HG02943 (cell line): ENCODE results near the gene CRB1.

ENCODE experiments used
- ATAC-seq: cut with Tn5 transposase; IDR thresholded peaks from one replicate; pipeline ENCODE4 v1.9.1; 2021; ENCODE audit warnings: mild to moderate bottlenecking, low read depth, moderate library complexity; ENCODE audit not compliant: unreplicated experiment

CRB1 gene

GRCh38 chr1:197342044-197342565 lies 74.1 kb downstream of the CRB1 start:
- ATAC-seq = no peak

GRCh38 chr1:197342669-197343068 lies 74.6 kb downstream of the CRB1 start:
- ATAC-seq = no peak

DNA sequence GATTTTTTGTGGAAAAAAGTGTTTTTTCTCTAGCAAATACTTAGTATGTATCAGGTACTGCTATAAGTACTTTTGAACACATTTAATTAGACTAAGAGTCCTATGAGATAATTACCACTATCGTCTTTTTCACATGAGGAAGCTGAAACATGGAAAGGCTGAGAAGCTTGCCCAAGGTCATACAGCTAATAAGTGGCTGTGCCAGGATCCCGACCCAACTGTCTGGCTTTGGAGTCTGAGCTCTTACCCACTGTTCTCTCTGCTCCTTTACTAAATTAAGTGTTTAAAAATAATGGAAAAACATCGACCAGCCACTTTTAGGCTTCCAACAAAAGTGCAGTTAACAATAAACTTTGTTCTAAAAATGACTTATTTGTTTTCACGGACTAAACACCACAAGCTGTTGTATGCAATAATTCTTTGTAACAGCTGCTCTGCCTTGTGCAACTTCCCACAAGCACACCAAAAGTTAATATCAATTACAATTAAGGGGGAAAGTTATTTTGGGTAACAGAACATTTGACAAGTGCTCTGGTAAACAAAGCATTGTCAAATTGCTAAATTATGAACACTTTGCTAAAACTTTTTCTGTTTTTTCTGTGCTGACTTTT lies 75.7 kb downstream of the CRB1 start:
- no peak for ATAC-seq

DNA sequence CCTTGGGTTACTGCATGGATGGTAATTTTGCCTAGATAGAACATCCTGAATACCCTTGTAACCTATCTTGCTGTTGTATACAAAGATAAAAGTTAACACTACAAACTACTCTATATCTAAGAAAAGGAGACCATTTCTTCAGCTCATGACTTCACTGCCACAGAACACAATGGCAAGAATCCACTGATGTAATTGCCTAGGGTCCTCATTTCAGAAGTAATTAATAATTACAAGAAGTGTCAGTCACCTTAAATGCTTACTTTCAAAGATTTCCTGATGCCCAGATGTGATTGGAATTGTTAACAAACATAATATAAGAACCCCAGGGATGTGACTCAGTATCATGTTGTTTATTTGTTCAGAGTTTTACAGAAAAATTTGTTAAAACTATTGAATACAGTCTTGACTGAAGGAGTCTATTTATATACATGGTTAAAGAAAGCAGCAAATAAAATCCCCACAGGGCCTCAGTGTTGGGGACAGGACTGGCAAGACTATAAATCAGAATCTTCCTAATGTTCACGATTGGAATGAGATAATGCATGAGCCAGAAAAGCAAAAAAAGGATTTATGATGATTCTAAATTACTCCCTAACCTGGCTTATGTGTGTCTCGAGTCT lies 83.9 kb downstream of the CRB1 start:
- ATAC-seq = no peak

DNA sequence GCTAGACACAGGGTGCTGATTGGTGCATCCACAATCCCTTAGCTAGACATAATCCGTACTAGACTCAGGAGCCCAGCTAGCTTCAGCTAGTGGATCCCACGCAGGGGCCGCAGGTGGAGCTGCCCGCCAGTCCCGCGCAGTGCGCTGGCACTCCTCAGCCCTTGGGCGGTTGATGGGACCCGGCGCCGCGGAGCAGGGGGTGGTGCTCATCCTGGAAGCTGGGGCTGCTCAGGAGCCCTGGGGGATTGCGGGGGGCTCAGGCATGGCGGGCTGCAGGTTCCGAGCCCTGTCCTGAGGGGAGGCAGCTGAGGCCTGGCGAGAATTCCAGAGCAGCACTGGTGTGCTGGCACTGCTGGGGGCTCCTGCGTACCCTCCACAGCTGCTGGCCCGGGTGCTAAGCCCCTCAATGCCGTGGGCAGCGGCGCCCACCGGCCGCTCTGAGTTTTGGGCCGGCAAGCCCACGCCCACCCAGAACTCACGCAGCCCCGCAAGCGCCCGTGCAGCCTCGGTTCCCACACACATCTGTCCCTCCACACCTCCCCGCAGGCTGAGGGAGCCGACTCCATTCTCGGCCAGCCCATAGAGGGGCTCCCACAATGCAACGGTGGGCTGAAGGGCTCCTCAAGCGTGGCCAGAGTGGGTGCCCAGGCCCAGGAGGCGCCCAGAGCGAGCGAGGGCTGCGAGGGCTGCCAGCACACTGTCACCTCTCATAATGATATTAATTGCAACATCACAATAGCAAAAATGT lies 87.4 kb downstream of the CRB1 start:
- no peak for ATAC-seq

DNA sequence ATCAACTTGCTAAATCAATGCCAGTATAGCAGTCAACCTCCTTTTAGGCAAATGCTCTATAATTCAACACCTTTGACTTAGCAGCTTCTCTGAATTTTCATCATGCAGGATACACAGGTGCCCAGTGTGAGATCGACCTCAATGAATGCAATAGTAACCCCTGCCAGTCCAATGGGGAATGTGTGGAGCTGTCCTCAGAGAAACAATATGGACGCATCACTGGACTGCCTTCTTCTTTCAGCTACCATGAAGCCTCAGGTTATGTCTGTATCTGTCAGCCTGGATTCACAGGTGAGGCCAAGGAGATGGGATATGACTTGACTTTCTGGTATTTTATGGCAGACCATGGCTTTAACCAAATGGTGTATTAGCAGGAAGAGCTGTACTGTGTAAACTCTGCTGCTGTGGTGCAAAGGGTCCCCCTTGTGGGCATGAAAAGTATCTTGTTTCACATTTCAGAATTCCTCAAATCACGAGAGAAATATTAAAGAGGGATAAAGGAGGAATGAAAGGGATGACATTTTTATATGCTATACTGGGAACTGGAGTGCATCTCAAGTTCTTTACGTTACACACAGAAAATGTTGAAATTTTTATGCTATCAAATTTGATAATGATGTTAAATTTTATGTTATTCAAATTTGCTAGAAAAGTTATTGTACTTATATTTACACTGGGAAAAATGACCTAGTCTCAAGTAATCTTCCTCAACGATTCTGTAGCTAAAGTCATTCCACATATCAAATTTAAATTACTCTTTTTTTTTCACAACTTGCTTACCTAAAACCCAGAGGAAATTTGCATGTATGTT lies 88.9 kb downstream of the CRB1 start:
- peak; percentile 60 for ATAC-seq

- ATAC-seq = no peak
These were observed 90.9 kb downstream of the CRB1 start for GRCh38 chr1:197358959-197359358.

- no peak for ATAC-seq
These were observed 92.0 kb downstream of the CRB1 start for GRCh38 chr1:197360068-197360467.

DNA sequence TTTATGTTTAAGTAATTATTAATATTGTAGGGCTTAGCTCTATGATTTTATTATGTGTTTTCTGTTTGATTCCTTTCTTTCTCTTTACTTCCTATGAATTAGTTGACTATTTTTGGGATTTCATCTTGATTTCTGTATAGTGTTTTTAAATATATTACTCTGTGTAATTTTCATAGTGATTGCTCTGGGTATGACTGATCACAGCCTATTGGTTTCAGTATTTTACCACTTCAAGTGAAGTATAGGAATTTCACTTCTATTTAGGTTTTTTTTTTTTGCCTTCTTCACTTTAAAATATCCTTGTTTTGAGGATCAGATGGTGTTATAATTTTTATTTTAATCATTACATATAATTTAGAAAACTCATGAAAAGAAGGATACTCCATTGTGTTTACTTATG lies 94.8 kb downstream of the CRB1 start:
- ATAC-seq = no peak

DNA sequence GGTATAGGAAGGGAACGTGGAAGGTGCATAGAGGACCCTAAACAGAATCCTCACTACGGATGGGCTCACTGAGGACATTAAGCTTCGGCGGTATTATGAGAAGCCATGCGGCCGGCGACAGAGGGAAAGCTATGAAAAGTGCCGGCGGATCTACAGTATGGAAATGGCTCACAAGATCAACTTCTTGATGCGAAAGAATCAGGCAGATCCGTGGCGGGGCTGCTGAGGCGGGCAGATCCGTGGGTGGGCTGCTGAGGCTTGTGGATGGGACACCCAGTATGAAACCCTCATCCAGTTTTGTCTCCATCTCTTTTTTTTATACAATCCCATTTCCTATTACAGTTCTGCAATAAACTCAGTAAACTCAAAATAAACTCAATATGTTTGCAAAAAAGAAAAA lies 95.8 kb downstream of the CRB1 start:
- no peak for ATAC-seq

GRCh38 chr1:197366996-197367395 lies 98.9 kb downstream of the CRB1 start:
- no peak for ATAC-seq

DNA sequence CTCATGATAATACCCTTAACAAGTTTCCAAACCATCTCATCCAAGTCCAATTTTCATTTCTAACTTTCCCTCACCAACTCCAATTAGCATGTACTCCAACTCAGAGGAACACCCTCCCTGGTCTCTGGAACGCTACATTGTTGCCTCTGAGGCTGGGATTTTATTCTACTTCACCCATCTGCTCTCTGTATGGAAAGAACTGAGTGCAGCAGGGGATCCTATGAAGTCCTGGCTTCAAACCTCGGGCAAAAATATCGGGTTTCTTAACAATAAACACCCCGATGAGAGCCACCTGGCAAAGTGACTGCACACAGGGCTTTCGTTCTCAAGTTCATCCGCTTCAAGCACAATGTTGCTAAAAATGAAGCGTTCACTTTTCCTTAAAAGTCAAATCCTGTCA lies 99.6 kb downstream of the CRB1 start:
- ATAC-seq = no peak

GRCh38 chr1:197374428-197374827 lies 106.4 kb downstream of the CRB1 start:
- ATAC-seq = no peak

DNA sequence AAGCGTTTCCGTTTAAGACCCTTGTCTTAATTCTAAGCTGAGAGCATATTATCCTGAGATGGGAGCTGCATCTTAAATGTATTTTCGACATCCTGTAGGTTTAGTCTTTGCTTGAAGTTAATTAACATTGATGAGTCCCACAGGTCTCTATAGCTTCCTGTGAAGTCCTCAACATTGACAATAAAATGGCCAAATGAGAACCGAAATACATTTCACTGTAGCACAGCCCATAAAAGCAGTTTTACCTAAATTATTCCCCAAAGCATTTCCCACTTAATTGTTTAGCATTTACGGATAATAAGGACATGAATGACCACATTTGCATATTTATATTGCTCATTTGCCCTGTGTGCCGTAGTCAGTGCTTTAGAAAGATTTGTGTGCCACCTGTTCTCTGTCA lies 116.4 kb downstream of the CRB1 start:
- ATAC-seq = no peak

DNA sequence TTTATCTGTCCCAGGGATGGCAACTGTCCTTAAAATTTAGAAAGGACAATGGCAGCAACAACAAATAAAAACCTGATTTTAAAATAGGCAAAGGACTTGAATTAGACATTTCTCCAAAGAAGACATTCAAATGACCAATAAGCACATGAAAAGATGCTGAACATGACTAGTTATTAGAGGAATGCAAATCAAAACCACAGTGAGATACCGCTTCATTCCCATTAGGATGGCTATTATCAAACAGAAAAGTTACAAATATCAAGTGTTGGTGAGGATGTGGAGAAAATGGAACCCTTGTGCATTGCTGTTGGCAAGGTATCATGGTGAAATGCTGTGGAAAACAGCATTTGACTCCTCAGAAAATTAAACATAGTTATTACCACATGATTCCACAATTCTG lies 120.7 kb downstream of the CRB1 start:
- ATAC-seq = no peak

GRCh38 chr1:197390856-197391255 lies 122.8 kb downstream of the CRB1 start:
- no peak for ATAC-seq

- ATAC-seq = no peak
These were observed 123.5 kb downstream of the CRB1 start for GRCh38 chr1:197391303-197392226.

DNA sequence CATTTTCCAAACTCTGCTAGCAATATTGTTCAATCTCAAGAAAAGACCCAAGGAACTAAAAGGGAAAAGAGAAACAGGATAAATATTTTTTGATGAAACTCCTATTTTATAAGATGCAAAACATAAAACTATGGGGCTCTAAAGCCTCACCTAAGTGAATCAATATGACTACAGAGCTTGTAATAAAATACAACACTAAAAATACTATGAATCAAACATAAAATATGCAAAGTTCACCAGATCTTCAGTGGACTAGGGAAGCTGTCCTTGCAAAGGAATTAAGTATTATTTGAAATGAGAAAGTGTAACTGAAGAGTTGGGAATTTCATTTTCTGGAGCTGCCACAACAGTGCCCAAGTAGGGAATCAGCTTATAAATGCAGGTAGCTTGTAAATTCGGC lies 124.5 kb downstream of the CRB1 start:
- ATAC-seq = no peak

DNA sequence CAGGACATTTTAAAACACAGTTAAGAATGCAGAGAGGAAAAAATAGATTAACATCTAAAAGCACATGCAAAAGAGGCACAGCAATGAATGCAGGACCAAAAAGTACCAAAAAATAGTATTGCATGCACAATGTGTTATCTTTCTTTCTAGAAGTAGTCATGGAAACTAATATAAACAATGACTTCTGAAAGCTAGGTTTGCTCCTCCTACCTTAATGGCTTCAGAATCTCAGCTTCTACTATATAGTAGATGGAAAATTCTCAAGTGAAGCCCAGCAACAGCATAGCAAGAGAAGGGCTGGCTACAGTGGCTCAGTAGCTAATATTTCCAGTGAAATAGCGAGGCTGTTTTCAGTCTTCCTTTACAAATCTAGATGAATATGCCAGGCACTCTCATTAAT lies 125.1 kb downstream of the CRB1 start:
- ATAC-seq = no peak

GRCh38 chr1:197393772-197394171 lies 125.7 kb downstream of the CRB1 start:
- no peak for ATAC-seq
